GM18951 (cell line): ENCODE data around the gene LRRC4.

ENCODE experiments used
- POLR2A ChIP-seq: IDR thresholded peaks from 4 replicates; pipeline ENCODE4 v1.6.1; 2011; ENCODE audit warnings: mild to moderate bottlenecking; ENCODE audit not compliant: insufficient read length, insufficient read depth; ENCODE audit errors: extremely low read depth
- in situ Hi-C: fragments of 300-500 bp; cut with MboI; formaldehyde crosslinking; loops from one replicate; pipeline ENCODE4 v1.12.0; 2022; ENCODE audit warnings: low sequenced_read_pairs, mixed read lengths, inconsistent platforms; ENCODE audit not compliant: unreplicated experiment

The LRRC4 gene

DNA sequence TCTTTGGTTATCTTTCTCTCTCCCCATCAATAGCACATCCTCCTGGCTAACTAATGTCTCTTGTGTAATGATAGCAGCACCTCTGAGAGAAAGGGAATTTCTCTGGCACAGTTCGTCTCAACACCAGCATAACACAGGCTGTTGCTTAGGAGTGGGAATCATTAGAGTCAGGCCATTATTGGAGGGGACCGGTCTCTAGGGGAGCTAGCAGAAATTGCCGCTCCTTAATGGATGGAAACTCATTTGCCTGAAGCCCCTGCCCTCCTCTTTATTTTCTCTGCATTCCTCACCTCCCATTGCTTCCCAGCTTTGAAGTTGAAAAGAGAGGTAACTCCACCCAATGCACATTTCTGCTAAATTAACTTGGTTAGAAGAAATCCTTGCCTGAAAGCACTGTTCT is 11.9 kb downstream of the LRRC4 start:
- no peak for TF ChIP-seq POLR2A
- in situ Hi-C loops: no loop called here

DNA sequence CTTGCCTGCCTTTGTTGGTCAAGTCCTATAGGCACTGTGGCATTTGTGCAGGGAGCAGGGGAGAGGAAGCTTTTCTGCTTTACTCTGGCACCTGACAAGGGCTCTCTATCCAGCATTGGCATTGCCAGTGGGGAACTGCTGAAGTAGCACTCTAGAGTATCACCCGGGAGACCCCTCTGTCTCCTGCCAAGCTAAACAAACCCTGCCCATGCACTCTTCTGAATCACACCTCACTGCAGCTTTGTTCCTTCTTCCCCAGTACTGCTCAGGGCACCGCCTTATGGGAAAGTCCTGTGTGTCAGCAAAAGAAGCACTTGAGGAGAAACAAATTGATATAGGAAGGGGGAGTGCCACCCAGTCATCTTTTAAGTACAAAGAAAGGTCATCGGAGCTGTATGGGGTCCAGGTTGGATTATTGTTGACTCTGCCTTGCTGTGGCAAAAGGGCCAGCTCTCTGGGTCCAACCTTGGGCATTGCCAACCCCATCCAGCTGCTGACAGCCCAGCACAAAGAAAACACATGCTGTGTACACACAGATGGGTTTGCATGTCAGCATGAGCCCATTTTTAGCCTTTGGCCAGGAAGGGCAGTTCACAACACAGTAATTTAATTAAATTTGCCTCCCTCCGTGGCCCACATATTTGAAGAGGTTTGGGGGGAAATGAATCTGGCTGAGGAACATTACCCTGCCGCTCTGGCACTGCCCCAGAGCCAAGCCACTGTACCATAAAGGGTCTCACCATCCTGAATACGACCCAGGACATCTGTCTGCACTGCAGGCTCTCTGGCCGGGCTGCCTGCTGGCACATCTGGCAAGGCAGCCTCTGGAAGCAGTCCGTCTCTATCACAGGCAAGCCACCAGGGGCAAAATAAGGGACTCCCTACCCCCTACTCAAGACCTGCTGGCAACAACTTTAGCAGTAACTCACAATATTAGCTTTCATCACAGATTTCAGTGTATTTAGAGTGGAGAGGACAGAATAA is 13.1 kb downstream of the LRRC4 start:
- no peak for TF ChIP-seq POLR2A
- in situ Hi-C loops: no loop called here

DNA sequence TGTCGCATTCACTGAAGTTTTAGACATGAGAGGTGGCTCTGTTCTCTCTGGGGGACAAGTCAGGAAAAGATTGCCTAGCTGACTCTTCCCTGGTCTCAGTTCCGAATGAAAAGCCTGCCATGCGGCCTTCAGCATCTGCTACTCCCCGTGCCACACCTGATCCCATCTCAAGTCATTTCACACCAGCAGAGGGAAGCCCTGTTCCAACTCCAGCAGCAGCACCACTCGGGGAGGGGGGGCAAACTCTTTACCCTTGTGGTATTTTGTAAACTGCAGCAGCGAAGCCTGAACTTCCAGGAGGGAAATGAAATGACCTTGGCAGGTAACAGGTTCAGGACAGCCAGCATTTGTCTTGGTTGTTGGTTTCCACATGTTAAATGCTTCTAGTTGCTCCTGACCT is 13.8 kb downstream of the LRRC4 start:
- no peak for TF ChIP-seq POLR2A
- in situ Hi-C loops: no loop called here

DNA sequence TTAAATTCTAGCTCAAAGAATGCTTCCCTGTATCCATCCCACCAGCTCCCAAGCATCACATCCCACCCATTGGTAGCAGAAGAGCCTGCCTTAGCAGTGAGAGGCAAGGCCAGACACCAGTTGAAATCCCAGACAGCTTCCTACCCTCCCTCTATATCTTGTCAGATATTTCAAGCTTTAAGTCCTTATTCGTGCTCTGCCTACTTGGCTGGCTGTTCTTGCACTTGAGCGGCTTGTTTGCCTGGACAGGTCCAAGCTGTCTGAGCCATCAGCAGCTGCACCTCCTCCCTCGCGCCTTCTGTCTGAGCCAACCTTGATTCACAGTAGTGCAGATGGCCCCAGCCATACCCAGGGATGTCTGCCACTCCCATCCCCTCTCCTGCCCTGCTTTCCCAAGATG is 16.4 kb downstream of the LRRC4 start:
- TF ChIP-seq POLR2A: no peak
- in situ Hi-C loops: no loop called here

DNA sequence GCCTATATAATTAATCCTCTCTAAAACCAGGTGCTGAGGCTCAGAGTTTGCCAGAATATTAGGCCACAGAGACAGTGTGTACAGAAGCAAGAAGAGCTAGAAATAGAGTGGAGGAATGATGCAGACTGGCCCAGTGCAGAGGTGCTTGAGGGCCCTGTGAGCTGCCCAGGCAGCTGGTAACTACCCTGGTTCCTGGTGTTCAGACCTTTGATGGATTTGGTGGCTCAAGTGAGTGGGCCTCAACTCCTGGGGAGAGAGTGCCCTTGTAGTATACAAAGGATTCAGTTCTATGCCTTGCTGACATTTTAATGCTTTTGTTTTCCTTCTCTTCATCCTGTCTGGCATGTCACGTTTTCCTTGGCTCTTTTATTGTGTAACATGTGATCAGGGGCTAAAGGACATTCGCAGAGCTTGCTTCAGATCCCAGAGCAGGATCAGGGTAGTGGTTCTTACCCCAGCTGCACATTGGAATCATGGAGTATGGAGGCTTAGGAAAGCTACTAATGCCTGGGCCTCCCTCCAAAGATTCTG is 20.0 kb downstream of the LRRC4 start:
- TF ChIP-seq POLR2A: no peak
- in situ Hi-C loops: no loop called here

DNA sequence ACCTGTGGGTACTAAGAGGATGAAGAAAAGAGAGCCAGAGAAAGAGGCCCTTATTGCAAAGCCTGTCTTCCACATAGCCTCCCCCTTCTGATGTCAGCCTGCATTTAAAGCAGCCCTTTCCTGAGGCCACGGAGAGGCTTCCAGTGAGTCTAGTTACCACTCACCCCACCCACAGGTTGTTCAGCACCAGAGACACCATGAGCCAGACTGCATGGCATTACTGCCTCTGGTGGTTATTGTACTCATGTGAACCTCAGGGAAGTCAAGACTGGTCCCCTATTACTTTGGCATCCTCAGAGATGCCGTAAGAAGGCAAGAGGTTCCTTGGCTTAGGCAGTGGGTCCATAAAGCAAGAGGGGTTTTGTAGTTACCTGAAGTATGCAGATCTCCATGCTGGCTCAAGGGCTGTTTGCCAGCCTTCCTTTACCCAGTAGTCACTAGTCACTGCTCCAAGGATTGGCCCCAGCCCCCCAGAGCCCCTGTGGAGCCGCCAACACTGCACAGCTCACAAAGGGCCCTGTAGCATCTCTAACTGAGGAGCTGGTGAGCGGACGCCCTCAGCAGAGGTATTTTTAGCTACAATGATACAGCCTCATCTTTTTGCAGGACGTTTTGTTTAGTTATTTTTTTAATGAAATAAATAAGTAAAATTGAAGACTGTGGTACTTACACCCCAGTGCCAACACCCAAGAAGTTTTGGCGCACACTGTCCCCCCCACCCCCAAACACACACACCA is 20.7 kb downstream of the LRRC4 start:
- TF ChIP-seq POLR2A: no peak
- in situ Hi-C loops: no loop called here

DNA sequence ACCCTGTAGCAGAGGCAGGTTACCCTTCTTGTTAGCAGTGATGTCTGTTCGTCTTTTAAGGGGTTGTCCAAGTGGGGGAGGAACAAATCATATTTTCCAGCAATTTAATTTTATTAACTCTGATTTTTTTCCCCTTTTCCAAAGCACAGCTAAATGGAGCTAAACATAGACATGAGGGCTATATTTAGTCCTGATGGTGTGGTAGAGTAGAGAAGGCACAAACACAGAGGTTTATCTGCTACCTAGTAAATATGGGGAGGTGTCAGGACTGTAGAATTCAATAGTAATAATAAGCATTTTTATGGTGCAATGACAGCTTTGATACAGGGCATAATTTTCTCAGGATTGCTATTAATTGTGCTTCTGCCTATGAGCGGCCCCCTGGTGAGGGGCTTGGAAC is 22.5 kb downstream of the LRRC4 start:
- in situ Hi-C loops: no loop called here
- TF ChIP-seq POLR2A: no peak

DNA sequence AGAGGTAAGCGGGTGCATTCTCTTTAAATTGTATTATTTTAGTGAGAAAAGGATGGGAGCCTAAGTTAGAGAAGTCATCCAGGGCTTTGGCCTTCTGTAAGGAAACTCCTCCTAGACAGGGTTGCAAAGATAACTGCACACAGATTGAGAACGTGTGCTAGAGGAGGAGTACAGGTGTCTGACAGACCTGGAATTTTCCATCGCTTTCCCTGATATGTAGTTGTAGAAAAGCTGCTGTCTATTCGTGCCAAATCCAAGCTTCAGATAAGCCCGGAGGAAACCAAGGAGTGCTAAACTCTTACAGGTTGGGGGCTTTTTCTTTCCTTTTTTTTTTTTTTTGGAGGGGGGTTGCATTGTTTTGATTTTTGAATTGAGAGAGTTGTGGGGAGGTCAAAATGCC is 23.1 kb downstream of the LRRC4 start:
- in situ Hi-C loops: no loop called here
- TF ChIP-seq POLR2A: no peak

DNA sequence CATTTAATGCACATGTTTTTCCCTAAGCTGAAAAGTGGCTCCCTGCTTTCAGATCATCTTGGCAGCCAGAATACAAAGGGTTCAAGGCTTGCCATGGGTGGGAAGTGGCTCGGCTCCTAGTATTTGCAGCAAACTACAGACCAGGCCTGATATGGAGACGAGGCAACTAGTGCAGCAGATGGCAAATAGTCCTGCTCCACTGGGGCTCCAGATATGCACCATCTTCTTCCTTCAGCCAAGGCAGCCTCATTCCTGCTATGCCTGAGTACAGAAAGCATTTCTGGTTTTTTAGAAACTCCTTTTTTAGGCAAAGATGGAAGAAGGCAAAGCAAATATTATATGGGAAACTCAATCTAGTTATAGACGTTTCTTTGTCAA is 23.9 kb downstream of the LRRC4 start:
- in situ Hi-C loops: no loop called here
- no peak for TF ChIP-seq POLR2A

DNA sequence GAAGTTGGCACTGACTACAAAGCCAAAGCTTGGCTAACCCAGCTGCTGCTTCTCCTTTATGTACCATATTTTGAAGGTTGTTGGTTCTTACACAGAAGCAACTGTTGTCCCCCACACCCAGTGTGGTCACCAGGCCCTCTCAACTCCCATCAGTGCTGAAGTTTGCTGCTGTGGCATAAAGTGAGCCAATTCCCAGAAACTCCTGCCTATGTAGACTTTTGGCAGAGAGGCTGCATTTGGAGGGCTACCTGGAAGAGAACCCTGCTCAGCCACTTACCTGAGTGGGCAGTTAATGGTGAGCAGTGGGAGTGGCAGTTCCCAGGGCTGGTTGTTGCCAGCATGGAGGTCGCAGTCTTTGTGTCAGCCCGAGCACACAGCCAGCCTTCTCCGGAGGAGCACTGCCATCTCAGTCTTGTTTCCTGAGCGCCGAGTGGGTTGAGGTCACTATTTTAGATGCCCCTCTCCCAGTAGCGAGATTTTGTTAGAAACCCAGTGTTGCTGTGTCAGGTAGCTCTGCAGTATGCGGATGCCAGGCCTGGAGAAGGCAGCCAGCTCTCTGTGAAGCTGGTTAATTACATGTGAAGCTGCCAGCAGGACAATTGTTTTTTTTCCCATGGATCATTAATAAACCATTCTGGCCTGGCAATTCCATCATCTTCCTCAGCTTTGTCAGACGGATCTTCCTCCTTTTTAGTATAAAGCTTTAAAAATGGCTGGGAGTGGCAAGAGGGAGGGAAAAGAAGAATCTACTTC is 24.5 kb downstream of the LRRC4 start:
- no peak for TF ChIP-seq POLR2A

DNA sequence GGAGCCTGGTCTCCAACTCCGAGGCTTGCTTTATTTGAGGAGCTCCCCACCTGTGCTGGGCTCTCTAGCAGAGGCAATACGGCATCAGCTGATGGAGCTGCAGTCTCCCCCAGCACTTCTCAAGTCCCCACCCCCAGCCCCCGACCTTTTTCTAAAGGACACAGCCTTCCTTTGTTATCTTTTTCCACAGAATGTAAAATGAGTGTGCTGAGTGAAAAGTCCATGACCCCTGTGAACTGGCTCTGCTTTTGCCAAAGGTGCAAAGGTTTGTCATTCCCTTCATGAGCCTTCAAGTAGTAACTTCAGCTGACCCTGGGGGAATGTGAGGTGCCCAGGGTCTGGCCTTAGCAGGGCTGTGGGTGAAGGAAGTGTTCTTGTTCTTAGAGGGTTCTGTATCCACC is 25.5 kb downstream of the LRRC4 start:
- no peak for TF ChIP-seq POLR2A
- in situ Hi-C loops: no loop called here

More for the DNA sequence above, 24.5 kb downstream of the LRRC4 start:
- in situ Hi-C loops: no loop called here

DNA sequence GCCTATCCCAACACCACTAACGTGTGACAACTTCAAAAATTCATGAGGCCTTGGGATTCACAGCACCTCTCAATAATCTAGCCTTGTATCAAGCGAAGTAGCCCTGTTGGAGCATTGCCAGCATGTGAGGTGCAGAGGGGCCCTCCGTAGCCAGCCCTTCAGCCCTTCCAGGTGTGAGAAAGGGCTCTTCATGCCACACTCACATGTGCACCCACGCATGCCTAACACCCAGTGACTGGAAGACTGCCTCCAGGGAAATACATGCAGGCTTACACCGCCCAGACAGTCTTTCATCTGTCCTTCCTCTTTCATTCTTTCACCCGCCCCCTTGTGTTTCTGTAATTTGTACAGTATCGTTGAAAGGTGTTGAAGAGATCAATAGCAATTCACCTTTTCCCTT is 26.1 kb downstream of the LRRC4 start:
- TF ChIP-seq POLR2A: no peak
- in situ Hi-C loops: no loop called here

DNA sequence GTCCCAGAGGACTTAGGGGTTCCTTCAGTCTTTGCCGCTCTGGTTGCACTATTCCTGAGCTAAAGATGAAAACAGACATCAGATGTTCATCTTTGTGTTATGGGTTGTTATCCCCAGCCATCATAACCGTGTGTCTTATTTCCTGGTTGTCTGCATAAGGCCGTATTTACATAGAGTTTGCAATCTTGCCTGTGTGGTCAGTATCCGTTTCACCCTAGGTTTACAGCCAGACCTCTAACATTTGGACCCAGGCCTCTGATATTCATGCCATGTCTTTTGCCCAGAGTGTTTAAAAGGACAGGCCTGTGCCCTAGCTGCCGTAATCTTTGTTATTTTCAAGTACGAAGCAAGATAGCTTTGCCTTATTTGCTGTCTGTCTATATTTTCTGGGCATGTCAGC is 26.6 kb downstream of the LRRC4 start:
- in situ Hi-C loops: no loop called here
- TF ChIP-seq POLR2A: no peak
